Neuronal stem cell (in vitro differentiated cells): ENCODE data around the gene CRYBA4.

Source experiments
- DNase-seq: peaks from one replicate; pipeline ENCODE4 v3.0.0-alpha.2; 2013; ENCODE audit warnings: low spot score
- H2AFZ ChIP-seq: one replicate; pipeline ENCODE4 v1.6.1; 2013; ENCODE audit warnings: mild to moderate bottlenecking, low read length, inconsistent platforms
- H2AK5ac ChIP-seq: 2 replicates; pipeline ENCODE4 v1.6.1; 2013; ENCODE audit warnings: low read depth, mild to moderate bottlenecking, inconsistent platforms, low read length, moderate library complexity, mixed read lengths
- H2BK120ac ChIP-seq: 2 replicates; pipeline ENCODE4 v1.6.1; 2013; ENCODE audit warnings: low read depth, mild to moderate bottlenecking, inconsistent platforms, low read length, moderate library complexity, mixed read lengths
- H2BK12ac ChIP-seq: one replicate; pipeline ENCODE4 v1.6.1; 2013; ENCODE audit warnings: low read length, inconsistent platforms
- H2BK15ac ChIP-seq: 2 replicates; pipeline ENCODE4 v1.6.1; 2013; ENCODE audit warnings: mild to moderate bottlenecking, low read length, inconsistent platforms, mixed read lengths
- H2BK5ac ChIP-seq: one replicate; pipeline ENCODE4 v1.6.1; 2013; ENCODE audit warnings: inconsistent platforms, mild to moderate bottlenecking, low read length, moderate library complexity
- H3K14ac ChIP-seq: one replicate; pipeline ENCODE4 v1.6.1; 2013; ENCODE audit warnings: low read length, inconsistent platforms
- H3K18ac ChIP-seq: 2 replicates; pipeline ENCODE4 v1.6.1; 2013; ENCODE audit warnings: low read length, inconsistent platforms
- H3K23ac ChIP-seq: 2 replicates; pipeline ENCODE4 v1.6.1; 2013; ENCODE audit warnings: low read depth, mild to moderate bottlenecking, mixed read lengths, low read length, inconsistent platforms; ENCODE audit not compliant: poor library complexity
- H3K27ac ChIP-seq: replicated peaks from 3 replicates; pipeline ENCODE4 v1.5.1; 2013; ENCODE audit warnings: low read length, inconsistent platforms
- H3K27me3 ChIP-seq, 3 experiments: 2 replicates each; pipeline ENCODE4 v1.6.1; 2013; ENCODE audit warnings: low read length in 3 of 3, mild to moderate bottlenecking in 2 of 3, inconsistent platforms in 1 of 3, low read depth in 1 of 3, mixed read lengths in 1 of 3, moderate library complexity in 1 of 3; ENCODE audit not compliant: control insufficient read depth in 3 of 3, insufficient read depth in 3 of 3
- H3K36me3 ChIP-seq, 2 donors: replicated peaks in 1 of 2; 2 replicates each; pipeline ENCODE4 v1.6.1; 2013; ENCODE audit warnings: low read length in 2 of 2; ENCODE audit not compliant: control insufficient read depth in 2 of 2, insufficient read depth in 2 of 2
- H3K4ac ChIP-seq: 2 replicates; pipeline ENCODE4 v1.6.1; 2013; ENCODE audit warnings: inconsistent platforms, mild to moderate bottlenecking, low read length, moderate library complexity
- H3K4me1 ChIP-seq, 2 donors: 1 replicate in 1 of 2; 2 replicates in 1 of 2; pipeline ENCODE4 v1.6.1; 2013; ENCODE audit warnings: low read length in 2 of 2, low read depth in 1 of 2; ENCODE audit not compliant: control insufficient read depth in 2 of 2, insufficient read depth in 1 of 2
- H3K4me2 ChIP-seq: one replicate; pipeline ENCODE4 v1.6.1; 2013; ENCODE audit warnings: mild to moderate bottlenecking, low read length, inconsistent platforms; ENCODE audit not compliant: insufficient read depth, poor library complexity, severe bottlenecking
- H3K4me3 ChIP-seq, 2 donors: 2 replicates each; pipeline ENCODE4 v1.5.1; 2013; ENCODE audit warnings: low read length in 2 of 2, mild to moderate bottlenecking in 2 of 2, inconsistent platforms in 1 of 2, moderate library complexity in 1 of 2
- H3K79me1 ChIP-seq: one replicate; pipeline ENCODE4 v1.6.1; 2013; ENCODE audit warnings: low read depth, mild to moderate bottlenecking, inconsistent platforms, low read length, moderate library complexity
- H3K9ac ChIP-seq: one replicate; pipeline ENCODE4 v1.6.1; 2013; ENCODE audit warnings: mild to moderate bottlenecking, low read depth, low read length, inconsistent platforms; ENCODE audit not compliant: poor library complexity
- H3K9me3 ChIP-seq, 2 donors: replicated peaks in 1 of 2; 2 replicates each; pipeline versions ENCODE3 to v1.6.1; 2013; ENCODE audit warnings: low read length in 2 of 2, mild to moderate bottlenecking in 2 of 2, inconsistent platforms in 1 of 2, low read depth in 1 of 2, mixed read lengths in 1 of 2, moderate library complexity in 1 of 2; ENCODE audit not compliant: control insufficient read depth in 2 of 2, insufficient read depth in 1 of 2
- H4K8ac ChIP-seq: one replicate; pipeline ENCODE4 v1.6.1; 2013; ENCODE audit warnings: low read depth, mild to moderate bottlenecking, inconsistent platforms, low read length, moderate library complexity
- H4K91ac ChIP-seq: one replicate; pipeline ENCODE4 v1.6.1; 2013; ENCODE audit warnings: low read length, low read depth, mild to moderate bottlenecking, inconsistent platforms; ENCODE audit not compliant: poor library complexity
- WGBS, 2 donors: extraction: QIAGEN DNeasy Blood & Tissue Kit; methylation state at CpG; one replicate each; pipeline ENCODE4 v1.1.7; 2013; ENCODE audit warnings: missing lambda C conversion rate in 2 of 2, mixed read lengths in 1 of 2; ENCODE audit not compliant: insufficient read length in 2 of 2, insufficient replicate concordance in 1 of 2; ENCODE audit errors: extremely low coverage in 2 of 2; 5-methylcytosine and 5-hydroxymethylcytosine counted together

The CRYBA4 gene

DNA sequence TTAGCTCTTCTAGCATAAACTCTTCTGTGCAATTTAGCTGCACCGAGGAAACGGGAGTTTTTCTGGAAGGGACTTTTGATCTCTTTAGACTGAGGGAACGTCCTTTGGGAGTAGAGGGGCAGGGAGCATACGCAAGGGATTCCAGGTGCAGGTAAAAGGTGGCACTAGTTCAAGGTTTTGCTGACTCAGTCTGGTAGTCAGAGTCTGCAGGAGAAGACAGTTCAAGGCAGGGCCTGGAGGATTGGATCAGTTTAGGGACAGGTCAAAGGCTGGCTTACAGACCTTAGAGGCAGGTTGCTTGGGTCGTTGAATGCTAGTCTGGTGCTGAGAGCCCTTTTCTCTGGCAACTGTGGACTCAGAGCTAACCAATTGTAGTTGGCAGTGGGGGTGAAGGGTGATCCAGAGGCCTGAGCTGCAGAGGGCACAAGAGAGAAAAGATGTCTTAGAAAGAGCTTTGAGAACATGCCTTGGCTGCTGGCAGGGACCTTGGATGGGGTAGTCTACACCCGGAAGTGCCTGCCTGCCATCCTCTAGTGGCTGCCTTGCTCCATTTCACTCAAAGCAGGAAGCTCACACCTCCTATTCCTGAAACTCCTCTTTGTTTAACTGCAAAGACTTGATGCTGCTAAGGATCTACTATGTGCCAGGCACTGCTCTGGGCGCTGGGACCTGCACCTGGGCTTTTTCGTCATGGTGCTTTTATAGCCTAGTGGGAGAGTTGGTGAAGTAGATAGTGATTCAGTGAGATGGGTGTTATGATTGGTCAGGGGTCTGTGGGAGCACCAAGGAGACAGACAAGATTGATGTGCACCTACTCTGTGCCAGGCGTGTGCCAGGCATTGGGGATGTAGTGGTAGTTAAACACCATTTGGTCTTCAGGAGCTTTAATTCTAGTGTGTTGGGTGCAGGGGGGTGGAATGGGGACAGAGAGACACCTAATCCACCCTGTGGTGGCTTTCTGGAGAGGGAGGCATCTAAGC, 52.7 kb downstream of the CRYBA4 start:
- Histone ChIP-seq H2BK5ac (no peak overlapping the region), H3K14ac (no peak overlapping the region), H3K23ac (no peak overlapping the region), H3K79me1 (peaks cover 2% of the 10 kb centered on the region), H3K9me3 (no peaks in the 10 kb centered on the region), H3K4me3 (no peak overlapping the region), H3K4ac (no peak overlapping the region), H2BK15ac (no peak overlapping the region), H4K8ac (no peak overlapping the region), H4K91ac (no peak overlapping the region), H3K18ac (no peak overlapping the region), H3K27me3 (no peaks in the 10 kb centered on the region), H2AK5ac (no peak overlapping the region), H3K9ac (no peak overlapping the region), H3K36me3 (peaks cover 5 to 20% of the 10 kb centered on the region in 2 donors), H3K27ac (no peak overlapping the region), H2AFZ (no peak overlapping the region), H3K4me2 (no peak overlapping the region), H2BK120ac (no peak overlapping the region), H3K4me1 (peaks cover 19 to 31% of the 10 kb centered on the region in 2 donors), H2BK12ac (no peak overlapping the region)
- DNase-seq = no peak
- no CpG with 5 or more reads among the region's 9 CpGs for WGBS, 2 donors

DNA sequence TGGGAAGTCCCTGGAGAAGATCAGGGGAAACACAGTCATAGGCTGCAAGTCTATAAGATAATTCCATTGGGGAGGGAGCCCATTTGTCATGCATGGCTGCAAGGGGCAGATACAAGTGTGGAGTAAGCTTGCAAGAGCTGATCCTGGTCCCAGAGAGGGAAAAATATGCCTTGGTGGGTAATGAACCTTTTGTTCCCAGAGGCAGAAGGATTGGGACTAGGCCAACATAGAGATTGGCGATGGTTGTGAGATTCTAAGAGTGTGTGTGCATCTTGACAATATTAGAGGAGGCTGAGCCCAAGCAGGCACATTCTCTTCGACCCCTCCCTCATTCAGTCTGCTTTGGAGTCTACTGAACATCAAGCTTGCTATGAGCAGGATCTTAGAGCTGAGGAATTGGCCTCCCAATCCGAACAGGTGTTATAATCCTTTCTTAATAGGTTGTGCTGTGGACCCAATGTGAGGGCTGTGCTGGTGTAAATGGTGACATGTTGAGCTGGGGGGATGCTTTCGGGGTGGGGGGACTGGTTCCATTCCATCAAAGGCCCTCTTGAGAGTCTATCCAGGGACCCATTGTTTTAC, 54.0 kb downstream of the CRYBA4 start:
- no peak overlapping the region for H2AFZ ChIP-seq
- no peak overlapping the region for H4K91ac ChIP-seq
- DNase-seq = no peak
- no peak overlapping the region for H3K27ac ChIP-seq
- H3K18ac ChIP-seq = no peak overlapping the region
- no peaks in the 10 kb centered on the region for H3K27me3 ChIP-seq
- no peak overlapping the region for H4K8ac ChIP-seq
- no peak overlapping the region for H3K4me3 ChIP-seq
- H3K9me3 ChIP-seq = no peaks in the 10 kb centered on the region
- H2BK15ac ChIP-seq = no peak overlapping the region
- H2BK120ac ChIP-seq = no peak overlapping the region
- no peak overlapping the region for H3K23ac ChIP-seq
- H3K4me2 ChIP-seq = no peak overlapping the region
- no peak overlapping the region for H3K4ac ChIP-seq
- peaks cover 20 to 29% of the 10 kb centered on the region in 2 donors for H3K4me1 ChIP-seq
- WGBS, 2 donors = no CpG with 5 or more reads among the region's 4 CpGs
- no peak overlapping the region for H2BK5ac ChIP-seq
- no peak overlapping the region for H2AK5ac ChIP-seq
- no peak overlapping the region for H2BK12ac ChIP-seq
- H3K79me1 ChIP-seq = peaks cover 2% of the 10 kb centered on the region
- H3K9ac ChIP-seq = no peak overlapping the region
- H3K14ac ChIP-seq = no peak overlapping the region
- peaks cover 1 to 12% of the 10 kb centered on the region in 2 donors for H3K36me3 ChIP-seq

DNA sequence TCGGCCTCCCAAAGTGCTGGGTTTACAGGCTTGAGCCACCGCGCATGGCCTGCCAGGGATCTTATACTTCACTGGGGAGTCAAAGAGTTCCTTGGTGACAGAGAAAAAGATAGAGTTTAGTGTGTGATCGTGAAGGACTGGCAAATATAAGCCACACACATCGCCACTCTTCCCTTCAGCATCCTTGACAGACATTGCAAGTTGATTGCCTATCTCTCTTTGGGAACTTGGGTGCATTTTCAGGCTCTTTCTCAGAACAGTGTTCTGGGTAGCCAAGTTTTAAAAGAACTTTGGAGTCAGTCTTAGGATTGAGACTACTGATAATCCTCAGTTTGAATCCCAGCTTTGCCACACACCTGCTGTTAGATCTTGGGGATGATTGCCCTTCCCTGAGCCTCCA, 55.5 kb downstream of the CRYBA4 start:
- Histone ChIP-seq H3K4me1 (peaks cover 22 to 25% of the 10 kb centered on the region in 2 donors), H3K4ac (no peak overlapping the region), H3K79me1 (peaks cover 2% of the 10 kb centered on the region), H3K18ac (no peak overlapping the region), H3K9me3 (peaks cover 0 to 6% of the 10 kb centered on the region in 2 donors), H3K27ac (no peak overlapping the region), H3K4me2 (no peak overlapping the region), H2BK120ac (no peak overlapping the region), H2BK12ac (no peak overlapping the region), H3K9ac (no peak overlapping the region), H2BK15ac (no peak overlapping the region), H3K36me3 (peaks cover 1 to 11% of the 10 kb centered on the region in 2 donors), H2AFZ (no peak overlapping the region), H2BK5ac (no peak overlapping the region), H3K23ac (no peak overlapping the region), H3K27me3 (no peaks in the 10 kb centered on the region), H2AK5ac (no peak overlapping the region), H3K14ac (no peak overlapping the region), H4K91ac (no peak overlapping the region), H4K8ac (no peak overlapping the region), H3K4me3 (no peak overlapping the region)
- WGBS, 2 donors = no CpG with 5 or more reads among the region's 5 CpGs
- no peak for DNase-seq

DNA sequence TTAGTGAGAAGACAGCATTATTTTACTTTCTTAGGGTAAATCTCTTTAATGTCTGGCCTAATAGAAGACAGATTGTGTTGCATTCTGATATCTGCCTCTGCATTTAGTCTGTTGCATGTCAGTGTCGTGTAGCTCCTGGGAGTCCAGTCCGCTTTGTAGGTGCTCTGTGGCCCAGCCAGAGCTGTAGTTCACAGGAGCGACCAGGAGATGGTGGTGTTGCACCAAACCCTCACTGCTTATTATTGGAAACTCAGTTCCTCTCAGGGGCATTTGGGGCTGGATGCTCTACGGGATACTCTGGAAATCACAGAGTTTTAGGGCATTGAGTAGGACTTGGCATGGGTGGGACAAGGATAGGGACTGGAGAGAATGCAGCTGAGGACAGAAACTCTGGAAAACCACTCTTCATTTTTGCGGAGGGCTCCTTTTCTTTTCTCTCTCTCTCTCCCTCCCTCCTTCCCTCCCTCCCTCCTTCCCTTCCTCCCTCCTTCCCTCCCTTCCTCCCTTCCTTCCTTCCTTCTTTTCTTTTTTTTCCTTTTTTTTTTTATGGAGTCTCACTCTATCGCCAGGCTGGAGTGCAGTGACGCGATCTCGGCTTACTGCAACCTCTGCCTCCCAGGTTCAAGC, 57.4 kb downstream of the CRYBA4 start:
- peaks cover 0 to 8% of the 10 kb centered on the region in 2 donors for H3K9me3 ChIP-seq
- peaks cover 12 to 23% of the 10 kb centered on the region in 2 donors for H3K4me1 ChIP-seq
- H3K18ac ChIP-seq = no peak overlapping the region
- DNase-seq = peak; percentile 79
- H2BK15ac ChIP-seq = no peak overlapping the region
- H2AK5ac ChIP-seq = no peak overlapping the region
- no peak overlapping the region for H3K27ac ChIP-seq
- no peak overlapping the region for H2BK120ac ChIP-seq
- no peak overlapping the region for H3K23ac ChIP-seq
- no peak overlapping the region for H2BK12ac ChIP-seq
- H2AFZ ChIP-seq = no peak overlapping the region
- no peak overlapping the region for H4K8ac ChIP-seq
- peaks cover 2% of the 10 kb centered on the region for H3K79me1 ChIP-seq
- H3K4me3 ChIP-seq = no peak overlapping the region
- no peak overlapping the region for H3K9ac ChIP-seq
- no peak overlapping the region for H3K4ac ChIP-seq
- H3K4me2 ChIP-seq = no peak overlapping the region
- no peak overlapping the region for H4K91ac ChIP-seq
- H2BK5ac ChIP-seq = no peak overlapping the region
- H3K36me3 ChIP-seq = peaks cover 1 to 12% of the 10 kb centered on the region in 2 donors
- no peak overlapping the region for H3K14ac ChIP-seq
- WGBS, 2 donors = no CpG with 5 or more reads among the region's 9 CpGs
- no peaks in the 10 kb centered on the region for H3K27me3 ChIP-seq
